ENCODE results near the gene CD81. TPM values are rescaled to one million over a fixed set of nuclear protein-coding genes. Genes with fewer than 3 reads are reported as not detected.
A peak's percentile ranks its signal among the peaks of the same experiment; 100 is the strongest.

CD81 gene
- total RNA-seq, 2 experiments from 2014 or later = 192 TPM

DNA sequence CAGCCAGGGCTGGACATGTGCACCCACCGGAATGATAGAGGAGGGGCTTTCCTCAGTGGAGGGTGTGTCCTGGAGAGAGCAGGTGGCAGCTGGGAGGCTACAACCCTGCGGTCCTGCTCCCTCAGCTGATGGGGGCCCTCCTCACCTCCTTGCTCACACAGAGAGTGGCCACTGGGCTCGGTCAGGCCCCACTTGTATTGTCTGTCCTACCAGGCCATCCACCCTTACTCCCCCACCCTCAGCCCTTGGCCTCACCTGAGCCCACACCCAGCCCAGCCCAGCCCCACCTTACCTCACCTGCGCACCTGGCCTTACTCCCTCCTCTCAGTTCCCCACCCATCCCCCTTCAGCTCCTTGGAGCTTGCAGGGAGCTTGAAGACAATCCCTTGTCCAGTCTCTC is 64.1 kb downstream of the CD81 start:
- Mint-ChIP-seq H3K4me3 (no peak overlapping the region), H3K27me3 (peaks cover 14% of the 10 kb centered on the region), H3K9me3 (no peaks in the 10 kb centered on the region), H3K36me3 (ENCODE audit: low read depth) (no peaks in the 10 kb centered on the region), H3K4me1 (peaks cover 18% of the 10 kb centered on the region), H3K27ac (no peak overlapping the region)
- POLR2A ChIA-PET = no interaction called here
- DNase-seq = no peak
- CTCF ChIA-PET = no interaction called here

DNA sequence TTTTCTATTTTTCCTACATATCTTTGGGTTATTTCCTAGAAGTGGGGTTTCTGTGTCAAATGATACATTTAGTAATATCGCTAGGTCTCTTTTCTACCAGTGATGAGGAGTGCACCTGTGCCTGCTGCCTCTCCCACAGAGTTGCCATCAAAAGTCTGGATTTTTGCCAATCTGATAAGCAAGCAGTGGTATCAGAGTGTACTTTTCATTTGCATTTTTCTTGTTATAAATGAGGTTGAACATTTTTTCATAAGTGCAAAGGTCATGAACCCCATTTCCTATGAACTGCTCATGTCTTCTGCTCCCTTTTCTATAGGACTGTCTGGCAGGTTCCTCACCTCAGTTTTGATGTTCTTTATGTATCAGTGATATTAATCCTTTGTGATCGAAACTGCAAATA is 65.5 kb downstream of the CD81 start:
- peaks cover 28% of the 10 kb centered on the region for H3K4me1 Mint-ChIP-seq
- H3K27me3 Mint-ChIP-seq = peaks cover 14% of the 10 kb centered on the region
- H3K36me3 Mint-ChIP-seq (ENCODE audit: low read depth) = no peaks in the 10 kb centered on the region
- no peak overlapping the region for H3K27ac Mint-ChIP-seq
- no peak overlapping the region for H3K4me3 Mint-ChIP-seq
- no peaks in the 10 kb centered on the region for H3K9me3 Mint-ChIP-seq
- DNase-seq = no peak
- POLR2A ChIA-PET = interaction anchor here (1.1 kb wide), 1 partner anchor 12 kb away, joined by 3 read pairs; no protein-coding TSS in a partner anchor
- CTCF ChIA-PET = no interaction called here

DNA sequence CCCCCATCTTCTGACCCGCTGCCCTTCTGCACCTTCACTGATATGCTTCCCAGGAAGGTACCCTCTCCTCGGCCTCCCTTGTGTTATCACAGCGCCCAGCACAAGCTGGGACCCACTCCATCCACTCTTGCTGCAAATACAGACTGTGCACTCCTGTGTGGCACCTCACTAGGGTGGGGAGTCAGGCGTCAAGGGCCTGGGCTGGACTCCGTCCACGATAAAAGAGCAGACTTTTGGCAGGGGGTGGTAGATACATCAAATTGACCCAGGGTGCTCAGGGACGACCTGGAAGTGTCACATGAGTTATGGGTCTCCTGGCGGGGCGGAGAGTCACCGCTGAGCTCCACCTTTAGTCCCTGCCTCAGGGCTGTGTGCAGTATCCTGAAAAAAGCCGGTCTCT is 66.3 kb downstream of the CD81 start:
- H3K4me3 Mint-ChIP-seq = peak overlapping the region; percentile 41
- ChIA-PET CTCF (no interaction called here), POLR2A (interaction anchor here (2.3 kb wide), 1 partner anchor 24 kb away, joined by 10 read pairs; no protein-coding TSS in a partner anchor)
- DNase-seq = no peak
- H3K4me1 Mint-ChIP-seq = peaks cover 34% of the 10 kb centered on the region
- H3K36me3 Mint-ChIP-seq (ENCODE audit: low read depth) = no peaks in the 10 kb centered on the region
- no peak overlapping the region for H3K27ac Mint-ChIP-seq
- H3K9me3 Mint-ChIP-seq = no peaks in the 10 kb centered on the region
- H3K27me3 Mint-ChIP-seq = peaks cover 14% of the 10 kb centered on the region

DNA sequence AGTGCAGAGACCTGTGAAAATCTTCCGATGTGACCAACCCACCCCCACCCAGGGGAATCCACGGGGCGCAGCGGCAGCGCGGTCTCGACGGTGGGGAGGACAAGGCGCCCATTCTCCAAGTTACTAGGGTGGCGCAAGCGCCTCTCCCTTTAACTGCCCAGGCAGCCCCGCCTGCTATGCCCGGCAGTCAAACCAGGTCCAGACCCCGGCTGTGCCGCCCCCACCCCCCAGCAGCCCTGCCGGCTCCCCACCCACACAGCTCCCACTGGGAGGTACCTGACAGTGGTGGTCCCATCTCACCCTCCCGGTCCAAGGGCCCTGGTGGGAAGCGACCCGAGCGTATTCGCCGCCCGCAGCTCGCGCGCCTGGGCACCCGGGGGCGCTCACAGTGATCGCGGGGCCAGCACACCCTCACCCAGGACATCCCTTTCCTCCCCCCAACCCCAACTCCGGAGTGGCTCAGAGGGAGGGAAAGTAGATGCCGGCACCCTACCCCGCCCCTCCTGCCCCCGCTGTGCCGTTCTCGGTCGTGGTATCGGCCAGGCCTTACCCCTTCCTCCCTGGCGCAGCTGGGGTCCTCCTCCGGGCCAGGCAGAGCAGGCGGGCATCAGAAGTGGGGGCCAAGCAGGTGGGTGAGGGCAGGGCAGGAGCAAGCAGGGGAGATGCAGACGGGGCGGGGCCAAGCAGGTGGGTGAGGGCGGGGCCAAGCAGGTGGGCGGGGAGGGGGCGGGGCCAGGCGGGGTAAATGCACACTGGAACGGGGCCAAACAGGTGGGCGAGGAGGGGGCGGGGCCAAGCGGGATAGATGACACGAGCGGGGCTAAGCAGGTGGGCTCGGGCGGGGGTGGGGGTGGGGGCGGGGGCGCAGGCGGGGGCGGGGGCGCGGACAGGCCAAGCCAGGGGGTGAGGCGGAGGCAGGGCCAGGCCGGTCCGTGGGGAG is 67.0 kb downstream of the CD81 start, which contains the start of gene TRPM5:
TRPM5 (minus strand) TSS at position 634 of the 940 bp plus-strand sequence. CDS start 21,478 bp downstream, outside the sequence.
- ChIA-PET CTCF (interaction anchor here (1.8 to 1.9 kb wide), 2 partner anchors 24 to 87 kb away, joined by 4 to 6 read pairs; no protein-coding TSS in a partner anchor), POLR2A (interaction anchor here (1.5 to 2.3 kb wide), 2 partner anchors 21 to 23 kb away, joined by 3 to 10 read pairs; no protein-coding TSS in a partner anchor)
- DNase-seq = peak; percentile 72
- peak within 1 kb of the TSS; percentile 89 for H3K4me3 Mint-ChIP-seq
- H3K4me1 Mint-ChIP-seq = peaks cover 34% of the 10 kb centered on the region
- H3K9me3 Mint-ChIP-seq = no peaks in the 10 kb centered on the region
- peaks cover 14% of the 10 kb centered on the region for H3K27me3 Mint-ChIP-seq
- H3K36me3 Mint-ChIP-seq (ENCODE audit: low read depth) = no peaks in the 10 kb centered on the region
- peak within 1 kb of the TSS; percentile 71 for H3K27ac Mint-ChIP-seq

DNA sequence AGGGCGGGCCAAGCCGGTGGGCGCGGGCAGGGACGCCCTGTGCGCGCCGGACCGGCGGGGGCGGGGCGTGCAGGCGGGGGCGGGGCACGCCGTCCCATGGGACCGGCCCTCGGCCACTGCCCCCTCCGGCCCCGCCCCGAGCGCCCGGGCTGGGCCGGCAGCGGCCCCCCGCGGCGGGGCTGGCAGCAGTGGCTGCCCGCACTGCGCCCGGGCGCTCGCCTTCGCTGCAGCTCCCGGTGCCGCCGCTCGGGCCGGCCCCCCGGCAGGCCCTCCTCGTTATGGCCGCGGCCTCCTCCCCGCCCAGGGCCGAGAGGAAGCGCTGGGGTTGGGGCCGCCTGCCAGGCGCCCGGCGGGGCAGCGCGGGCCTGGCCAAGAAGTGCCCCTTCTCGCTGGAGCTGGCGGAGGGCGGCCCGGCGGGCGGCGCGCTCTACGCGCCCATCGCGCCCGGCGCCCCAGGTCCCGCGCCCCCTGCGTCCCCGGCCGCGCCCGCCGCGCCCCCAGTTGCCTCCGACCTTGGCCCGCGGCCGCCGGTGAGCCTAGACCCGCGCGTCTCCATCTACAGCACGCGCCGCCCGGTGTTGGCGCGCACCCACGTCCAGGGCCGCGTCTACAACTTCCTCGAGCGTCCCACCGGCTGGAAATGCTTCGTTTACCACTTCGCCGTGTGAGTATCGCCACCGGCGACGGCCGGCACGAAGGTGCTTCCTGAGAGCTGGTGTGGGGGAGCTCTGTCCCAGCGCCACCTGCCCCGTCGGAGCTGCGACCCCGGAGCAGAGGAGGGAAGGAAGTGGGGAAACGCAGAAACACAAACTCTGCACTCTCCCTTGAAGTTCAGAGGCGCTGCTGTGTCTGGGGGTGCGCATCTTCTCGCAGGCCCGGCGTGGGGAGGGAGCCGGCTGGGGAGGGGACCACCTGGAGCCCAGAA is 68.0 kb downstream of the CD81 start, which contains the start of gene KCNQ1:
KCNQ1 (plus strand) TSS at position 188 of the 925 bp plus-strand sequence; CDS start at position 279, 91 bp downstream.
- POLR2A ChIA-PET = interaction anchor here (1.5 to 2.3 kb wide), 2 partner anchors 20 to 22 kb away, joined by 3 to 10 read pairs; no protein-coding TSS in a partner anchor
- peak within 1 kb of the TSS; percentile 89 for H3K4me3 Mint-ChIP-seq
- H3K9me3 Mint-ChIP-seq = no peaks in the 10 kb centered on the region
- peaks cover 14% of the 10 kb centered on the region for H3K27me3 Mint-ChIP-seq
- no peaks in the 10 kb centered on the region for H3K36me3 Mint-ChIP-seq (ENCODE audit: low read depth)
- CTCF ChIA-PET = interaction anchor here (1.4 to 1.9 kb wide), 3 partner anchors 24 to 88 kb away, joined by 3 to 6 read pairs (median 4); no protein-coding TSS in a partner anchor
- H3K27ac Mint-ChIP-seq = peak within 1 kb of the TSS; percentile 71
- DNase-seq = peak; percentile 68
- H3K4me1 Mint-ChIP-seq = peaks cover 34% of the 10 kb centered on the region

DNA sequence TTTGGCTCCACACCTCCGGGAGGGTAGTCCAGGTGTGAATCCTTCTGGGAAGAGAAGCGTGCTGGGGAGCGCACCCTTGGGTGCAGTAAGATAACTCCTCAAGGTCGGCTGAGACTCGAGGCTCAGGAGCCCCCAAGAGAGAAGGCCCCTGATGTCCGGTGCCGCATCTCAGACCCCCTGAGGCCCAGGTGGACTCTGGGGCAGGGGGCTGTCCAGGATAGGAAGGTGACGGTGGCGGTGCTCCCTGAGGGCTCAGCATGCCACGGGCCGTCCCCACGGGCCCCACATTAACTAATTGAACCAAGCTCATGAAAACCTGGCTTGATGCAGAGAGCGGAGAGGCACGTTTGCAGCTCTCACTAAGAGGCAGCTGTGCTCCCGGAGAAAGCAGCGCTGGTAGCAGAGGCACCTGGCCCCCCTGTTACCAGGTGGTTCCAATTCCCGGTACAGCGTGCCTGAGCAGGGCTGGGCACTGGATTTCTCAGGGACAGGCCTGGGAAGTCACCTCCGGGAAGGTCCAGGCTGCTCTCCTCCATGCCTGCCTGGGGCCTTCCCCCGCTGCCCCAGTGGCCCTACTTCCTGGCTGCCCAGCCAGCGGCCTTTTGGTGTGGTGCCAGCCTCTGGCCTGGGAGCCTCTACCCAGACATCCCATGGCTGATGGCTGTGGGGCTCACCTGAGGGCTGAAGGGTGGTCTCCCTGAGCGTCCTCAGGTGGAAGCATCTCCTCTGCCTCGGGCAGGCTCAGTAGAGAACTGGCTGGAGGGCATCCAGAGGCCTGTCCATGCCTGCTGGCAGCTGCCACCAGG is 68.8 kb downstream of the CD81 start:
- CTCF ChIA-PET = interaction anchor here (1.4 to 1.9 kb wide), 3 partner anchors 25 to 87 kb away, joined by 3 to 6 read pairs (median 4); no protein-coding TSS in a partner anchor
- Mint-ChIP-seq H3K9me3 (no peaks in the 10 kb centered on the region), H3K27ac (peak overlapping the region; percentile 71), H3K36me3 (ENCODE audit: low read depth) (no peaks in the 10 kb centered on the region), H3K4me1 (peaks cover 31% of the 10 kb centered on the region), H3K27me3 (peaks cover 14% of the 10 kb centered on the region), H3K4me3 (peak overlapping the region; percentile 89)
- no peak for DNase-seq
- POLR2A ChIA-PET = interaction anchor here (0.7 to 2.3 kb wide), 3 partner anchors 19 to 446 kb away, joined by 3 to 10 read pairs (median 4); no protein-coding TSS in a partner anchor

DNA sequence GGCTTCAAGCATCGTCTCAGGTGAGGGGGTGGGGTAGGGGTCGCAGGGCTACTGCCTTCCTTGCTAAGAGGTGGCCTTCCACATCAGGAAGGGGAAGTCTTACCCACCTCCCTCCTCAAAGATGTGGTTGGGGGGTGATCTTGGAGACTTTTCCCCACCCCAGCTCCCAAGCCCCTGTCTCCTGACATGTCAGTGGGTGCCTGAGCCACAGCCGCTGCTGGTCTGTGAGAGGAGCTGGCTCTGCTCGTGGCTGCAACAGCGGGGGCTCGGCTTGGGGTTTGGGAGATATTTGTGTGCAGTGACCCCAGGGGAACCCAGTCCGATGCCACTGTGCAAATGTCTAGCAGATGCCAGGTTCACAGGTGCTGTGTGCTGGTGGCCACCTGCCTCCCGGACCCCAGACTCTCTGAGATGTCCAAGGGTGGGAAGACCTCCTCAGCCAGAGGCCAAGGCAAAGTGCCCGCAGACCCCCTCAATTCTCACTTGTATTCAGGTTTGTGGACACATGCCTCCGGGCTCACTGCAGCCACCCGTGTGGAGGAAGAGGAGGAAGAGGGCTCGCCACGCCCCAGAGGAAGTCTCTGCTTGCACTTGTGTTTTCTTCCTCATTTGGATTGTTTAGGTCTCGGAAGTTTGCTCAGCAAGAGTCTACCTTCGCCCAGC is 69.6 kb downstream of the CD81 start:
- POLR2A ChIA-PET = interaction anchor here (1.1 to 1.2 kb wide), 2 partner anchors 17 to 20 kb away, joined by 3 to 4 read pairs; no protein-coding TSS in a partner anchor
- Mint-ChIP-seq H3K4me3 (peak overlapping the region; percentile 89), H3K36me3 (ENCODE audit: low read depth) (no peaks in the 10 kb centered on the region), H3K27ac (peak overlapping the region; percentile 71), H3K9me3 (no peaks in the 10 kb centered on the region), H3K27me3 (peaks cover 14% of the 10 kb centered on the region), H3K4me1 (peaks cover 31% of the 10 kb centered on the region)
- DNase-seq = peak; percentile 43
- CTCF ChIA-PET = no interaction called here

Other genes with a start within 250 kb of the CD81 start
- under 1 TPM; 0.70 to 0.76 TPM for gene IGF2, start 237.9 kb upstream of the CD81 start, total RNA-seq
- not detected for gene INS, start 216.1 kb upstream of the CD81 start, total RNA-seq
- not detected for gene TH, start 205.5 kb upstream of the CD81 start, total RNA-seq
- gene ASCL2, start 106.7 kb upstream of the CD81 start, total RNA-seq = under 1 TPM; 0.35 to 0.68 TPM
- 10 to 100 TPM; 66.0 to 68.3 TPM for gene C11orf21, start 75.4 kb upstream of the CD81 start, total RNA-seq
- 10 to 100 TPM; 48.0 to 50.1 TPM for gene TSPAN32, start 75.3 kb upstream of the CD81 start, total RNA-seq
- gene TSSC4, start 23.4 kb downstream of the CD81 start, total RNA-seq = 10 to 100 TPM; 46.4 to 46.5 TPM
- not detected for gene TRPM5, start 67.2 kb downstream of the CD81 start, total RNA-seq
- 10 to 100 TPM; 14.8 to 15.0 TPM for gene KCNQ1, start 67.7 kb downstream of the CD81 start, total RNA-seq